ENCODE measurements around the gene CD247.
A peak's percentile ranks its signal among the peaks of the same experiment; 100 is the strongest.

Gene CD247

GRCh38 chr1:167518331-167518700 is at the start of gene CD247:
Gene CD247 (minus strand): TSS chr1:167518529. CDS start chr1:167518465, 64 bp downstream.
- TF ChIP-seq GATA2 (IDR thresholded peaks at IDR 0.05; ENCODE audit: low read depth, low read length), result no peak
- no peak for TF ChIP-seq GATA3 (IDR thresholded peaks at IDR 0.05; ENCODE audit: low read depth, low read length)

GRCh38 chr1:167567663-167568062 is 49.3 kb upstream of the CD247 start:
- TF ChIP-seq GATA2 (IDR thresholded peaks at IDR 0.05; ENCODE audit: low read depth, low read length) (no peak), GATA3 (IDR thresholded peaks at IDR 0.05; ENCODE audit: low read depth, low read length) (no peak)

DNA sequence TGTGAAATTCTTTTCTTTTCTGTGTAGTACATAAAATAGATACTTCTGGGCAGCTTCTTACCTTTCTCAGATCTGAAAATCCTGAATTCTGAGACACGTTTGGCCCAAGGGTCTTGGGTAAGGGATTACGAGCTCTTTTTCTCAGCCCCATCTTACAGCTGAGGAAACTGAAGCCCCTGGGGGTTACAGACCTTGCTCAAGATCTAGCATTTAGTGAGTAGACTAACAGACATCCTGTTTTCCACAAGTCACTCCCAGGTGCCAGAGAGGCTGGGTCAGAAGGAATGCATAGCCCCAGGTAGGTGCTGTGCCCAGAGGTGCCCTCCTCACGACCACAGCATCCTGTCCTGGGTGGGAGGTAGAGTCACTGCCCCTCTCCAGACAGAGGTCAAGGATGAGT is 48.4 kb upstream of the CD247 start:
- TF ChIP-seq GATA3 (IDR thresholded peaks at IDR 0.05; ENCODE audit: low read depth, low read length), result no peak
- TF ChIP-seq GATA2 (IDR thresholded peaks at IDR 0.05; ENCODE audit: low read depth, low read length), result no peak

GRCh38 chr1:167565922-167566321 is 47.6 kb upstream of the CD247 start:
- no peak for TF ChIP-seq GATA3 (IDR thresholded peaks at IDR 0.05; ENCODE audit: low read depth, low read length)
- TF ChIP-seq GATA2 (IDR thresholded peaks at IDR 0.05; ENCODE audit: low read depth, low read length), result no peak

- TF ChIP-seq GATA3 (IDR thresholded peaks at IDR 0.05; ENCODE audit: low read depth, low read length), result no peak
- TF ChIP-seq GATA2 (IDR thresholded peaks at IDR 0.05; ENCODE audit: low read depth, low read length), result no peak
Observed at GRCh38 chr1:167564612-167565270, 46.4 kb upstream of the CD247 start.

- no peak for TF ChIP-seq GATA3 (IDR thresholded peaks at IDR 0.05; ENCODE audit: low read depth, low read length)
- no peak for TF ChIP-seq GATA2 (IDR thresholded peaks at IDR 0.05; ENCODE audit: low read depth, low read length)
Observed at GRCh38 chr1:167563579-167564246, 45.4 kb upstream of the CD247 start.

DNA sequence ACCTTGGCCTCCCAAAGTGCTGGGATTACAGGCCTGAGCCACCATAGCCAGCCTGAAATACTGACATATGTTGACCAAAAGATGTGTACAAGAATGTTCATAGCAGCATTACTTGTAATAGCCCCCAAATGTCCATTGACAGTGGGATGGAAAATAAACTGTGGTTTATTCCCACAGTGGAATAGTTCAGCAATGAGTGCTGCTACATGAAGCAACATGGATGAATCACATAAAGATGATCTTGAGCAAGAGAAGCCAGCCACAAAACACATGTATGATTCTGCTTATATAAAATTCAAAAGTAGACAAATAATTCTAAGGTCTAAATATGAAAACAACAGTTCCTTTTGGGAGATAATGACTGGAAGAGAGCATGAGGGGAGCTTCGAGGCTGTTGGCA is 44.4 kb upstream of the CD247 start:
- TF ChIP-seq GATA2 (IDR thresholded peaks at IDR 0.05; ENCODE audit: low read depth, low read length), result no peak
- no peak for TF ChIP-seq GATA3 (IDR thresholded peaks at IDR 0.05; ENCODE audit: low read depth, low read length)

DNA sequence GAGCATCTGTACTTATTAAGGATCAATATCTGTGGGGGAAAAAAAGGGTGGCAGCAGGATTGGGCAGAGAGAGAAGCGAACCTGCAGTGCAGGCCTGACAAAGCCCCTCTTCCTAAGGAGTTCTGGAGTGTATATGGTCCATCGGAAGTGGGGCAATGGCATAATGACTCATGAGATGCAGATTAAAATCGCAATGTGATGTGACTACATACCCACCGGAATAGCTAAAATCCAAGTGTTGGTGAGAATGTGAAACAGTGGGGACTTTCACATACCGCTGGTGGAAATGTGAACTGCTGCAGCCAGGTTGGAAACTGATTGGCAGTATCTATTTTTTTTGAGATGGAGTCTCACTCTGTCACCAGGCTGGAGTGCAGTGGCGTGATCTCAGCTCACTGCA is 43.4 kb upstream of the CD247 start:
- no peak for TF ChIP-seq GATA2 (IDR thresholded peaks at IDR 0.05; ENCODE audit: low read depth, low read length)
- no peak for TF ChIP-seq GATA3 (IDR thresholded peaks at IDR 0.05; ENCODE audit: low read depth, low read length)

DNA sequence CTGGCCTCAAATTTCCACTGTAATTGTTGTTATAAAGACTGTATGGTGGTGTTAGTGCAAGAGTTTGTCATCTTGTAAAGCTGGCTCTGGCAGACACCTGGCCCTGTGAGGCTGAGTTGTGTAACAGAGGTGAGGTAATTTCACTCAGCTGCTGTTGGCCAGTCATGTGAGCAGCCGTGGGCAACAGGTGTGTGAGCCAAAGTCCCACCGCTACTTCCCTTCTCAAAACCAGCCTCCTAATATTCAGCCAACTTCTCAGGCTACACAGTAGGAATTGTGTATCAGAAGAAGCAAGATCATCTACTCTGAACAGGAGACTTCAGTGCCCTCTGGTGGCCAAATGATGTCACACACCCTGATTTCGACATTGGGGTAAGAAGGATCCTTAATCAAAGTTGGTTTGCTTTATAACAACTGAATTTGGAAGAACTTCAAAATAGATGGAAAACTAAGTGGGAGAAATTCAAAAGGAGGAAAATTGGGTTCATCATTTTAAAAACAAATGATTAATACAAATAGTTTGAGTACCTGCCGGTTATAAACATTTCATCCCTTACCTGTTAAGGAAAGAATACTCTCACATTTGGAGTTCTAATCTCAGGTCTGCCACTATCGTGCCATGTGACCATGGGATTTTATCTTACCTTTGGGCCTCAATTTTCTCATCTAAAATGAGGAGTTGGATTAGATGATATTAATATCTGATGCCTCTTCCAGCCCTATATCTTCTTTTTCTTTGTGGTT is 37.8 kb upstream of the CD247 start:
- TF ChIP-seq GATA2 (IDR thresholded peaks at IDR 0.05; ENCODE audit: low read depth, low read length), result no peak
- no peak for TF ChIP-seq GATA3 (IDR thresholded peaks at IDR 0.05; ENCODE audit: low read depth, low read length)

DNA sequence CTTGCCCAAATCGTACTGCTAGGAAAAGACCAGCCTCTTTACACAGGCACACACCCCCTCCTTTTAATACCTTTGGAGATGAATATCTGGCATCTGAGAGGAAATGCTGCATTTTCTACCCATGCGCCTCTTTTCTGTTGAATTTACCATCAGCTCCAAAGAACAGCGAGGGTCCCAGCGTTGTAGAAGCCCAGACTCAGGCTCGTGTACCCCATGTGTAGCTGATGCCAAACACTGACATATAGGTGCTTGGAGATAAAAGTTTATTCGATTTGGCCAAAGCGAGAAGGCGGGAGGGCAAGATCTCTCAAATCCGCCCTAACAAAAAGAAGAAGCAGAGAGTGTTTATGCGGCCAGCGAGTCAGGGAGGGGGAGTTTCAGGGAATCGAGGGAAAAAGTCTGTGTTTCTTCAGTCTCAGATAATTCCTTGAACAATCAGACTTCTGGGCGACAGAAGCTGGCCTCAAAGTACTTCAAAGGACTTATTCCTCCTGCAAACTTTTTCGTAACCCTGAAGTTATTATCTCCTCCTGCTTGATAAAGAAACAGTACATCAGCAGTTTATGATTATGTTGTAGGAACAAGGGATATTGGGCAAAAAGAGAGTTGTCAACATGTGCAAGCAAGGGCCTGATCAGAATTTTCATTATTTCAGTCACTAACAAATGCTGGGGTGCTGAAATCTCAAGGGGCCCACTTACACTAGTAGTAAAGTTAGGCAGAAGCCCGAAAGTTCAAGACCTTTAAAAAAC is 35.9 kb upstream of the CD247 start:
- peak; percentile 77 for TF ChIP-seq GATA2 (IDR thresholded peaks at IDR 0.05; ENCODE audit: low read depth, low read length)
- peak; percentile 55; the same call in 1 of the 2 replicates for TF ChIP-seq GATA3 (IDR thresholded peaks at IDR 0.05; ENCODE audit: low read depth, low read length)

- TF ChIP-seq GATA3 (IDR thresholded peaks at IDR 0.05; ENCODE audit: low read depth, low read length) (no peak), GATA2 (IDR thresholded peaks at IDR 0.05; ENCODE audit: low read depth, low read length) (peak; percentile 83; the same call in 1 of the 2 replicates)
Observed at GRCh38 chr1:167553136-167554027, 35.1 kb upstream of the CD247 start, which contains the start of gene CREG1. Gene CREG1 (minus strand): TSS chr1:167553762.

- TF ChIP-seq GATA2 (IDR thresholded peaks at IDR 0.05; ENCODE audit: low read depth, low read length), result no peak
- TF ChIP-seq GATA3 (IDR thresholded peaks at IDR 0.05; ENCODE audit: low read depth, low read length), result no peak
Observed at GRCh38 chr1:167551362-167551761, 33.0 kb upstream of the CD247 start.
